VCaP (cell line): Measurements from ENCODE around the gene CPHXL2.

ENCODE experiments used
- H3K27ac ChIP-seq: fragments of 450-650 bp; 2 replicates; pipeline ENCODE4 v1.5.1; 2017
- TF ChIP-seq, protein P1 (sequence below): fragments of 450-650 bp; conservative IDR thresholded peaks from 2 replicates; pipeline ENCODE4 v1.5.1; 2017; ENCODE audit warnings: mild to moderate bottlenecking, moderate library complexity

CPHXL2 gene

DNA sequence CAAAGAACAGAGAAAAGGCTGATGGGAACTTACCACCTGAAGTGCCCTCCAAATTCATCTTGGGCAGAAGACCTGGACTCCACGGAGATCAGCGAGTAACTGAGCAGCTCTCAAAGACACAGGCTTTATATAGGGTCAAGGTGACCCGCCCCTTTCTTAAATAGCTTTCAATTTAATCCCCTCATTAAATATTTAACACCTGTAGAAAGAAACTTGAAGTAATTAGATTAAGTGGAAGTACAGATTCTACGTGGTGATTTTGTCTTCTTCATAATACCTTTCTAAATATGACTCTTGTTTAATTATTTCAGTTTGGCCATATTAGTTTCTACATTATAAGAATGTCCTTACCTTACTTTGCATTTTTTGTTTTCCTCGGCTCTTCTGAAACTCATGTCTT is 24.6 kb upstream of the CPHXL2 start, which contains the start of gene DUXB:
TSS of gene DUXB (minus strand) at position 101 of the 400 bp plus-strand sequence. CDS start at position 58, 43 bp downstream.
- H3K27ac ChIP-seq = no peak within 1 kb of the TSS
- TF ChIP-seq, protein P1, sequence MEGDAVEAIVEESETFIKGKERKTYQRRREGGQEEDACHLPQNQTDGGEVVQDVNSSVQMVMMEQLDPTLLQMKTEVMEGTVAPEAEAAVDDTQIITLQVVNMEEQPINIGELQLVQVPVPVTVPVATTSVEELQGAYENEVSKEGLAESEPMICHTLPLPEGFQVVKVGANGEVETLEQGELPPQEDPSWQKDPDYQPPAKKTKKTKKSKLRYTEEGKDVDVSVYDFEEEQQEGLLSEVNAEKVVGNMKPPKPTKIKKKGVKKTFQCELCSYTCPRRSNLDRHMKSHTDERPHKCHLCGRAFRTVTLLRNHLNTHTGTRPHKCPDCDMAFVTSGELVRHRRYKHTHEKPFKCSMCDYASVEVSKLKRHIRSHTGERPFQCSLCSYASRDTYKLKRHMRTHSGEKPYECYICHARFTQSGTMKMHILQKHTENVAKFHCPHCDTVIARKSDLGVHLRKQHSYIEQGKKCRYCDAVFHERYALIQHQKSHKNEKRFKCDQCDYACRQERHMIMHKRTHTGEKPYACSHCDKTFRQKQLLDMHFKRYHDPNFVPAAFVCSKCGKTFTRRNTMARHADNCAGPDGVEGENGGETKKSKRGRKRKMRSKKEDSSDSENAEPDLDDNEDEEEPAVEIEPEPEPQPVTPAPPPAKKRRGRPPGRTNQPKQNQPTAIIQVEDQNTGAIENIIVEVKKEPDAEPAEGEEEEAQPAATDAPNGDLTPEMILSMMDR = no peak

DNA sequence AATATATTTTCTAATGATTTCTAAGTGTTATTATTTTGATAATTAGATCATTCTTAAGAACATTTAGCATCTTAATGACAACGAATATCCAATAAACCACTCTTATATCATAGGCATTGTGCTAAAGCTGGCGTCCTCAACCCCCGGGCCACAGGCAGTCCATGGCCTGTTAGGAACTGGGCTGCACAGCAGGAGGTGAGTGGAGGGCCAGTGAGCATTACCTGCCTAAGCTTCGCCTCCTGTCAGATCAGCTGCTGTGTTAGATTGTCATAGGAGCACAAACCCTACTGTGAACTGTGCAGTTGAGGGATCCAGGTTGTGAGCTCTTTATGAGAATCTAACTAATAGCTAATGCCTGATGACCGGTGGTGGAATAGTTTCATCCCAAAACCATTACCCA is 20.8 kb upstream of the CPHXL2 start:
- TF ChIP-seq, protein P1 = no peak
- H3K27ac ChIP-seq = no peak overlapping the region

DNA sequence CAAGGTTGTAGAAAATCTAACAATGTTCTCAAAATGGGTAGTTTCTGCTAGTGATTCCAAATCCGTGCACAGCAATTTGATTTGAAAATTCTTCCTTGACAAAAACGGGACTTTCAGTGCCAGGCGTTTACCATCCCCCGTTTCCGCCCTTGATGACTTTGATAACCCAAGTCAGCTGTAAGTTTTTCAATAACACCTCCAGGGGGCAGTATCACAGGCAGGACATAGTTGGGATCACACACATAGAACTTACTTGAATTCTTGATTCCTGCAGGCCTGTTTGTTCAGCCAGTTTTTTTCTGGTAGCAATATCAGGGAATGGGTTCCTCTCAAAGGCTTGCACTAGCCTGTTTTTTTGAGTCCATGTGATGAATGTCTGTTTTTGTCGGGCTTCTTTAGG is 18.9 kb upstream of the CPHXL2 start:
- TF ChIP-seq, protein P1 = no peak
- no peak overlapping the region for H3K27ac ChIP-seq

DNA sequence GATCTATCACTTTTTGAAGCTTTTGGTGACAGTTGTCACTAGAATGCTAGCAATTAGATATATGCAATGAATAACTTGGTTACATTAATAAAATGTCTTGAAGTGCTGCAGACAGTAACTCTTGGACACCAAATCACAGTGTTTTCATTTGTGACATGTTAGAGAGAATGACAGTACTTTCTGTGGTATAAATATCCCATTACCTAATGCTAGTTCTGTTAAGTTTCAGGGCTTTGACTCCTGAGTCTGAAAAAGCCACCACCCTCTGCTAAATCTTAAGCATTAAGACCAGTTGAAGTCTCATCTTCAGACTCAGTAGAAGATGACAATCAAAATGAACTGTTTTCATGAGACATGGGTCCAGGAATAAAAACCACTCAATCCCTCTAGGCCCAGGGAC is 10.6 kb upstream of the CPHXL2 start:
- TF ChIP-seq, protein P1 = no peak
- H3K27ac ChIP-seq = no peak overlapping the region

DNA sequence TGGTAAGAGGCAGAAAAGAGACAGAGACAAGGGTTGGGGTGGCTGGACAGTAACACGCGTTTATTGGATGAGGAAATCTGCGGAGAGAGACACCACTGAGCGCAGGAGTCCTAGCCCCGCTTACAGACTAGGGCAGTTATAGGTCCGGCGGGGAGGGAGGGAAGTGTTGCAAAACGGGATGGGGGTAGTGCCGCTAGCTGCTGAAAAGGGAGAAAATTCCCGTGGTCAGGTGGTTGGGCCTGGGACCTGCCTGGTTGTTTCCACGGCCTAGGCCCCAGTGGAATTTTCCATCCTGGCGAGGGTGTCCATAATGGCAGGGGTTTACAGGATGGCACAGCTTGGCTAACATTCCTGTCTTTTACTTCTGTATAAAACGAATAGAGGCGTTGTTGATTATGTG is 5.5 kb upstream of the CPHXL2 start:
- TF ChIP-seq, protein P1 = no peak
- no peak overlapping the region for H3K27ac ChIP-seq

DNA sequence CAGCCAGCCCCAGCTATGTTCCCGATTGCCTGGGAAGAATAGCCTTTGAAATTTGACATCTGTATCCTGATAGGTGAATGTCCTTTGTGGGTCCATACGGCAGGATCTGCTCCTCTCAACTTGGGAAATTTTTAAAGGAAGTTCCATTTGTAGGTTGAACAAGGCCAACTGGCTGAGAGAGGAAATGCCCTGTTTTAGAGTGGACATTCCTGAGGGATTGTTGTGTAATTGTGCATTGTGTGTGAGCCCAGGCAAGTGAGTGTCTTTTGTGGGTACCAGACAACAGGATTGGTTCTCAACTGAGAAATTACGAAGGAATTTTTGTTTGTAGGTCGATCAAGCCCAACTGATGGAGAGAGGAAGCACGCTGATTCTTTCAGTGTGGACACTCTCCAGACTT is 2.6 kb upstream of the CPHXL2 start:
- no peak overlapping the region for H3K27ac ChIP-seq
- TF ChIP-seq, protein P1 = no peak

DNA sequence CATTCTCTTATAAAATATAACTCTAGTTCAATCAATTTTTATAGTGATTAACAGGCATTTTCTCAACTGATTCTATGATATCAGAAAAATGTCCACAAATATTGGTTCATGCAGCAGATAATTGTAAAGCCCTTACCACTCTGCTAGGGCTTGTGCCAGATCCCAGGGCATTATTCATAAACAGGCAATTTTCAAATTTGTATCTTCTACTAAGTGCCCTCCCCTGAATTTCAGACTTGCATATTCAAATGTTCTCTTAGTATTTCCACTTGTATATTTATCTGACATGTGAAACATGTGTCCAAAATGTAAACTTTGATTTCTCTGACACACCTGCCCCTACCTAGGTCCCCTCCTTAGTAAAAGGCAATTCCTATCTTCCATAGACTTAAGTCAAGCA is 9.3 kb downstream of the CPHXL2 start:
- TF ChIP-seq, protein P1 = no peak

More for the DNA sequence above, 9.3 kb downstream of the CPHXL2 start:
- H3K27ac ChIP-seq = no peak overlapping the region
